ENCODE results near the gene SLC51B.

DNA sequence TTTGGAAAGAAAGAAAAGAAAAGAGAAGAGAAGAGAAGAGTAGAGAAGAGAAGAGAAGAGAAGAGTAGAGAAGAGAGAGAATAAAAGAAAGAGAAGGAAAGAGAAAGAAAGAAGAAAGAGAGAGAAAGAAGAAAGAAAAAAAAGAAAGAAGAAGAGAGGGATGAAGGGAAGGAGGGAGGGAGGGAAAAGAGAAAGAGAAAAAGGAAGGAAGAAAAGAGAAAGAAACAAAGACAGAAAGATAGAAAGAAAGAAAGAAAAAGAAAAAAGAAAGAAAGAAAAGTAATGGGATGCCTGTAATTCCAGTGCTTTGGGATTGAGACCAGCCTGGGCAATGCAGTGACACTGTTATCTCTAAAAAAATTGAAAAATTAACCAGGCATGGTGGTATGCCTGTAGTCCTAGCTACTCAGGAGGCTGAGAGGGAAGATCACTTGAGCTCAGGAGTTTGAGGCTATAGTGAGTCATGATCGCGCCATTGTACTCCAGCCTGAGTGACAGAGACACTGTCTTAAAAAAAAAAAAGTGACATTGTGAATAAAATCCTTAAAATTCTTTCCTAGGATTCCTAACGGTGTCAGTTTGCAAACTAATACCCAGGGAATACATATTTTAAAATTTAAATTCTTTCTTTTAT is 20.9 kb downstream of the SLC51B start:
- TF ChIP-seq, protein P1, sequence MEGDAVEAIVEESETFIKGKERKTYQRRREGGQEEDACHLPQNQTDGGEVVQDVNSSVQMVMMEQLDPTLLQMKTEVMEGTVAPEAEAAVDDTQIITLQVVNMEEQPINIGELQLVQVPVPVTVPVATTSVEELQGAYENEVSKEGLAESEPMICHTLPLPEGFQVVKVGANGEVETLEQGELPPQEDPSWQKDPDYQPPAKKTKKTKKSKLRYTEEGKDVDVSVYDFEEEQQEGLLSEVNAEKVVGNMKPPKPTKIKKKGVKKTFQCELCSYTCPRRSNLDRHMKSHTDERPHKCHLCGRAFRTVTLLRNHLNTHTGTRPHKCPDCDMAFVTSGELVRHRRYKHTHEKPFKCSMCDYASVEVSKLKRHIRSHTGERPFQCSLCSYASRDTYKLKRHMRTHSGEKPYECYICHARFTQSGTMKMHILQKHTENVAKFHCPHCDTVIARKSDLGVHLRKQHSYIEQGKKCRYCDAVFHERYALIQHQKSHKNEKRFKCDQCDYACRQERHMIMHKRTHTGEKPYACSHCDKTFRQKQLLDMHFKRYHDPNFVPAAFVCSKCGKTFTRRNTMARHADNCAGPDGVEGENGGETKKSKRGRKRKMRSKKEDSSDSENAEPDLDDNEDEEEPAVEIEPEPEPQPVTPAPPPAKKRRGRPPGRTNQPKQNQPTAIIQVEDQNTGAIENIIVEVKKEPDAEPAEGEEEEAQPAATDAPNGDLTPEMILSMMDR (conservative IDR thresholded peaks at IDR 0.05; ENCODE audit: low read length): no peak
- TF ChIP-seq EZH2phosphoT487 (IDR thresholded peaks at IDR 0.05; ENCODE audit: borderline replicate concordance, low read depth, low read length): no peak

All from OCI-LY7 (cell line).